Common myeloid progenitor, CD34-positive (primary cell): Measurements from ENCODE around the gene MB.

ENCODE experiments used
- CTCF ChIA-PET: fragments of 350-600 bp; sonication (Branson Sonifier 250); formaldehyde crosslinking; loops from one replicate; lab custom pipeline; 2021; ENCODE audit warnings: antibody characterized with exemption; lab: Charles Lee
- POLR2A ChIA-PET: fragments of 350-600 bp; sonication (Branson Sonifier 250); formaldehyde crosslinking; loops from one replicate; lab custom pipeline; 2021; ENCODE audit warnings: antibody characterized with exemption; lab: Charles Lee
- DNase-seq, 3 donors: peaks; one replicate each; pipeline versions ENCODE4 v3.0.0 to v3.0.0-alpha.2; 2013
- H3K27ac ChIP-seq, 2 experiments: 1 replicate in 1 of 2; 2 replicates in 1 of 2; pipeline ENCODE4 v1.7.0; 2013; ENCODE audit warnings: inconsistent platforms in 2 of 2, low read length in 2 of 2, mild to moderate bottlenecking in 2 of 2, low read depth in 1 of 2, moderate library complexity in 1 of 2; ENCODE audit not compliant: severe bottlenecking in 2 of 2, insufficient read depth in 1 of 2, poor library complexity in 1 of 2
- H3K27me3 ChIP-seq, 5 experiments: replicated peaks in 2 of 5; 1 replicate in 3 of 5; 2 replicates in 2 of 5; pipeline versions ENCODE4 v1.6.1 to v1.7.0; 2013; ENCODE audit warnings: low read length in 4 of 5, mild to moderate bottlenecking in 2 of 5, moderate library complexity in 2 of 5, inconsistent platforms in 1 of 5; ENCODE audit not compliant: insufficient read depth in 5 of 5, control insufficient read depth in 4 of 5
- H3K36me3 ChIP-seq, 4 experiments: 1 replicate in 2 of 4; 2 replicates in 2 of 4; pipeline versions ENCODE4 v1.6.1 to v1.7.0; 2013; ENCODE audit warnings: low read length in 3 of 4, control low read depth in 1 of 4, mild to moderate bottlenecking in 1 of 4; ENCODE audit not compliant: control insufficient read depth in 4 of 4, insufficient read depth in 4 of 4
- H3K4me1 ChIP-seq, 4 experiments: 1 replicate in 3 of 4; 2 replicates in 1 of 4; pipeline versions ENCODE4 v1.6.1 to v1.7.1; 2013; ENCODE audit warnings: low read length in 3 of 4, mild to moderate bottlenecking in 3 of 4, control low read depth in 1 of 4, inconsistent platforms in 1 of 4, moderate library complexity in 1 of 4; ENCODE audit not compliant: control insufficient read depth in 4 of 4, insufficient read depth in 4 of 4; ENCODE audit errors: control extremely low read depth in 1 of 4
- H3K4me3 ChIP-seq, 7 experiments: 1 replicate in 4 of 7; 2 replicates in 3 of 7; pipeline versions ENCODE4 v1.5.1 to v1.7.0; 2013; ENCODE audit warnings: mild to moderate bottlenecking in 7 of 7, low read length in 6 of 7, moderate library complexity in 6 of 7, inconsistent platforms in 2 of 7, low read depth in 2 of 7, control low read depth in 1 of 7; ENCODE audit not compliant: insufficient read depth in 4 of 7, control insufficient read depth in 1 of 7; ENCODE audit errors: extremely low read depth in 1 of 7
- H3K9me3 ChIP-seq, 5 experiments: 1 replicate in 4 of 5; 2 replicates in 1 of 5; pipeline versions ENCODE4 v1.6.1 to v1.7.1; 2013; ENCODE audit warnings: low read length in 4 of 5, mild to moderate bottlenecking in 2 of 5, inconsistent platforms in 1 of 5, low read depth in 1 of 5, moderate library complexity in 1 of 5; ENCODE audit not compliant: control insufficient read depth in 4 of 5, insufficient read depth in 2 of 5; ENCODE audit errors: control extremely low read depth in 1 of 5
- WGBS: methylation state at CpG from one replicate; pipeline ENCODE4 v1.1.5; 2013; ENCODE audit not compliant: insufficient coverage; 5-methylcytosine and 5-hydroxymethylcytosine counted together

MB gene

GRCh38 chr22:35638410-35638809 is 21.3 kb upstream of the MB start:
- POLR2A ChIA-PET: no interaction called here
- Histone ChIP-seq H3K4me1 (no peaks in the 10 kb centered on the region), H3K9me3 (no peaks in the 10 kb centered on the region), H3K27ac (no peak overlapping the region), H3K36me3 (no peaks in the 10 kb centered on the region), H3K27me3 (peaks cover 0 to 1% (median 0%) of the 10 kb centered on the region in 5 experiments), H3K4me3 (no peak overlapping the region)
- CTCF ChIA-PET: interaction anchor here (1.1 to 1.6 kb wide), 2 partner anchors 8 to 12 kb away, joined by 3 to 4 read pairs; no protein-coding TSS in a partner anchor
- WGBS: 95% methylated on average over 13 of the region's 13 CpGs
- no peak for DNase-seq

DNA sequence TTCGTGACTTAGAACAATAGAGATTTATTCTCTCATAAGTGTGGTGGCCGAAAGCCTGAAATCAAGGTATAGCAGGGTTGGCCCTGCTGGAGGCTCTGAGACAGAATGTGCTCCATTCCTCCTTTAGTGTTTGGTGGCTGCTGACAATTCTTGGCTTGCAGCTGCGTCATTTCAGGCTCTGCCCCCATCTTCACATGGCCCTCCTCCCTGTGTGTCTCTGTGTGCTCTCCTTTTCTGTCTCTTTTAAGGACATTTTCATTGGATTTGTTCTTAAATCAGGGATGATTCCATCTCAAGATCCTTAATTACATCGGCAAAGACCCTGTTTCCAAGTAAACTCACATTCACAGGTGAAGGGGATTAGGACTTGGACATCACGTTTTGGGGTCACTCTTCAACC is 20.9 kb upstream of the MB start:
- POLR2A ChIA-PET: no interaction called here
- H3K4me1 ChIP-seq: no peaks in the 10 kb centered on the region
- DNase-seq: no peak
- H3K9me3 ChIP-seq: no peaks in the 10 kb centered on the region
- no peak overlapping the region for H3K4me3 ChIP-seq
- H3K36me3 ChIP-seq: no peaks in the 10 kb centered on the region
- no peak overlapping the region for H3K27ac ChIP-seq
- CTCF ChIA-PET: interaction anchor here (1.6 kb wide), 1 partner anchor 11 kb away, joined by 4 read pairs; no protein-coding TSS in a partner anchor
- 98% methylated on average over 4 of the region's 5 CpGs for WGBS
- H3K27me3 ChIP-seq: peaks cover 0 to 1% (median 0%) of the 10 kb centered on the region in 5 experiments

- WGBS: 93% methylated on average over 5 of the region's 5 CpGs
- CTCF ChIA-PET: interaction anchor here (1.1 to 1.6 kb wide), 2 partner anchors 11 to 19 kb away, joined by 3 to 4 read pairs; no protein-coding TSS in a partner anchor
Measured at GRCh38 chr22:35637254-35637653, 20.1 kb upstream of the MB start.

DNA sequence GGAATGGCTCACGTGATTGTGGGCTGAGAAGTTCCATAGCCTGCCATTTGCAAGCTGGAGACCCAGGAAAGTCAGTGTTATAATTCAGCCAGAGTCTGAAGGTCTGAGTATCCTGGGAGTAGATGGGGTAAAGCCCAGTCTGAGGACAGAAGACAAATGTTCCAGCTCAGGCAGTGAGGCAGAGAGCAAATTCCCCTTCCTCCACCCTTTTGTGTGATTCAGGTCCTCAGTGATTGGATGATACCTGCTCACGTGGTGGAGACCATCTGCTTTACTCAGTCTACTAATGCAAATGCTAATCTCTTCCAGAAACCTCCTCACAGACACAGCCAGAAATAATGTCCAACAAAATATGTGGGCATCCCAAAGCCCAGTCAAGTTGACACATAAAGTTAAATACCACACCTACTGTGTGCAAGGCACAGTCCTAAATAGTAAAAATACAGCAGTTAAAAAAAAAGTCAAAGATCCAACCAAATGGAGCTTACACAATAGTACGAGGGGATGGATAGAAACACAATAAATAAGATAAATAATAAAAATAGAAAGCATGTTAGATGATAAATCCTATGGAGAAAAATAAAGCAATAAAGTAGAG is 17.9 kb upstream of the MB start:
- DNase-seq: no peak
- H3K27ac ChIP-seq: no peak overlapping the region
- POLR2A ChIA-PET: no interaction called here
- CTCF ChIA-PET: interaction anchor here (1.3 to 1.5 kb wide), 3 partner anchors 11 to 105 kb away, joined by 4 to 5 read pairs (median 5); partner anchors contain the start of gene APOL6
- H3K4me3 ChIP-seq: no peak overlapping the region
- H3K9me3 ChIP-seq: no peaks in the 10 kb centered on the region
- peaks cover 0 to under 1% (median 0%) of the 10 kb centered on the region in 4 experiments for H3K4me1 ChIP-seq
- H3K36me3 ChIP-seq: no peaks in the 10 kb centered on the region
- peaks cover 0 to 1% (median 0%) of the 10 kb centered on the region in 5 experiments for H3K27me3 ChIP-seq
- 93% methylated on average over 2 of the region's 3 CpGs for WGBS

More at GRCh38 chr22:35637254-35637653, 20.1 kb upstream of the MB start:
- Histone ChIP-seq H3K4me3 (no peak overlapping the region), H3K27ac (no peak overlapping the region), H3K9me3 (no peaks in the 10 kb centered on the region), H3K27me3 (peaks cover 0 to 1% (median 0%) of the 10 kb centered on the region in 5 experiments), H3K4me1 (no peaks in the 10 kb centered on the region), H3K36me3 (no peaks in the 10 kb centered on the region)
- POLR2A ChIA-PET: no interaction called here
- no peak for DNase-seq

DNA sequence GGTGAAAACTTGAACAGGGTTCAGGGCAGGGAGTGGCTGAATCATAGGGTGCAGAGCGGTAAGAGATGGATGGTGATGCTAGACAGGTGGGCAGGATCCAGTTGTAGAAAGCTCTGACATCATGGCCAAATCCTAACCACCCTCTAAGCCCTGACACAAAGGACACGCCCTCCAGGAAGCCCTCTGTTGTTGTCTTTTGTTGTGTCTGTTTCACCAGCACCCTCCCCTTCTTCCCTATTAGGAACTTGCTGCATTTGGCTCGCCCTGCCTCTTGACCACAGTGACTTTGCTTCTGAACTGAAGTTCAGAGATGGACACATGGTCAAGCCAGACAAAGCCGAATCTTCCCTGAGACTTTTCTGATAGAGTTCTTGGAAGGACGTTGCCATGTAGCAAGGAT is 16.9 kb upstream of the MB start:
- POLR2A ChIA-PET: no interaction called here
- 75% methylated on average over 4 of the region's 5 CpGs for WGBS
- CTCF ChIA-PET: interaction anchor here (1.3 to 1.5 kb wide), 2 partner anchors 12 to 106 kb away, joined by 4 to 5 read pairs; no protein-coding TSS in a partner anchor

DNA sequence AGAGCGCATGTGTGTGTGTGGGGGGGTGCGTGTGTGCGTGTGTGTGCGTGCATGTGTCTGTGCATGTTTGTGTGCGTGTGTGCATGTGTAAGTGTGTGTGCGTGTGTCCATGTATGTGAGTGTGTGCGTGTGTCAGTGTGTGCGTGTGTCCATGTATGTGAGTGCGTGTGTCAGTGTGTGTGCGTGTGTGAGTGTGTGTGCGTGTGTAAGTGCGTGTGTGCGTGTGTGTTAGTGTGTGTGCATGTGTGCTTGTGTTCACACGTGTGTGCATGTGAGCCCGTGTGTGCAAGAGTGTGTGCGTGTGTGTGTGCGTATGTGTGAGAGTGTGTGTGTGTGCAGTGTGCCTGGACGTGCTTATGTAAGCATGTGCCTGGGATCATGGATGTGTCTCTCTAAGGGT is 16.4 kb upstream of the MB start:
- peaks cover 0 to 9% (median 7%) of the 10 kb centered on the region in 4 experiments for H3K4me1 ChIP-seq
- 86% methylated on average over 13 of the region's 18 CpGs for WGBS

More for the DNA sequence above, 16.9 kb upstream of the MB start:
- Histone ChIP-seq H3K4me3 (no peak overlapping the region), H3K27ac (no peak overlapping the region), H3K4me1 (peaks cover 0 to 9% (median 7%) of the 10 kb centered on the region in 4 experiments), H3K9me3 (no peaks in the 10 kb centered on the region), H3K27me3 (peaks cover 0 to 1% (median 0%) of the 10 kb centered on the region in 5 experiments), H3K36me3 (no peaks in the 10 kb centered on the region)
- peak in 2 of 3 donors; percentile 16 to 27 for DNase-seq

DNA sequence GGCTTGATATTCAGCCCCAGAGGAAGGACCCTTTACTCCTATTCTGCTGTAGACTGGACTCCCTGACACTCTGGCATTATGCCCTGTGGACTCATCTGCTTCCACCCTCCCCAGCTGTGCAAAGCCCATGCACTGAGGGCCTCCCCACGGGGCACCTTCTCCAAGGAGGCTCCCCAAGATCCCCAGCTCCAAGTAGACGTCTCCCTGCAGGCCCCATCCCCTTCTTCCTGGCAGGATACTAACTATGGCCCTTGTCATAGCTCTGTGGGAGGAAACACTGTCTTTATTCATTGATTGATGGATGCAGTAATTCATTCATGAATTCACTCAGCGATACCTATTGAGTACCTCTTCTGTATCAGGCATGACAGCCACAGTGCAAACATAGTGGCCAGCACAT is 15.8 kb upstream of the MB start:
- ChIA-PET POLR2A (no interaction called here), CTCF (interaction anchor here (1.9 kb wide), 1 partner anchor 109 kb away, joined by 6 read pairs; no protein-coding TSS in a partner anchor)
- no peak overlapping the region for H3K4me3 ChIP-seq

More for the DNA sequence above, 16.4 kb upstream of the MB start:
- Histone ChIP-seq H3K9me3 (no peaks in the 10 kb centered on the region), H3K4me3 (no peak overlapping the region), H3K36me3 (no peaks in the 10 kb centered on the region), H3K27ac (no peak overlapping the region), H3K27me3 (peaks cover 0 to 2% (median 0%) of the 10 kb centered on the region in 5 experiments)
- CTCF ChIA-PET: interaction anchor here (1.3 to 1.9 kb wide), 2 partner anchors 107 to 108 kb away, joined by 5 to 6 read pairs; no protein-coding TSS in a partner anchor
- POLR2A ChIA-PET: no interaction called here
- peak in 2 of 3 donors; percentile 19 to 30 for DNase-seq

More for the DNA sequence above, 15.8 kb upstream of the MB start:
- H3K9me3 ChIP-seq: no peaks in the 10 kb centered on the region
- H3K4me1 ChIP-seq: peaks cover 0 to 9% (median 7%) of the 10 kb centered on the region in 4 experiments
- H3K27ac ChIP-seq: no peak overlapping the region
- H3K27me3 ChIP-seq: peaks cover 0 to 2% (median 0%) of the 10 kb centered on the region in 5 experiments
- no peak for DNase-seq
- WGBS: 77% methylated on average over 3 of the region's 3 CpGs
- no peaks in the 10 kb centered on the region for H3K36me3 ChIP-seq
